ENCODE data around the gene ACP6. TPM values are rescaled to one million over a fixed set of nuclear protein-coding genes. Genes with fewer than 3 reads are reported as not detected.

ACP6 gene
- total RNA-seq, 1 experiment from 2014 or later: 12.0 TPM

DNA sequence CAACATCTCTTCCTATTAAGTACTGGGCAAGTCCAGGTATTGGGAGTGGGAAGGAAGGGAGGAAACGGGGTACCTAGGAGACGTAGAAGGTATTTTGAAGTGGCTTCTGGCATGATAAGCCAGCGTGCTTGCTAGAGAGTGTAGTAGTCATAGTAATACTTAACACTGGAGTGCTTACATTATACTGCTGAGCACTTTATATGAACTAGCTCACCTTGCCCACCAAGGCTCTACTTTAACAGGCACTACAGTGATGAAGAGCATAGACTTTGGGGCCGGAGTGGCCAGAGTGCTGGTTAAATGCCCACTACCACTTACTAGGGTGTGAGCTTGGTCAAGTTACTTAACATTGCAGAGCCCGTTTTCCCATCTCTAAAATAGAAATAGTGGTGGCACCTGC is 61.7 kb downstream of the ACP6 start:
- Histone ChIP-seq H3K9me3 (ENCODE audit: control insufficient read depth, insufficient read depth, low read depth, low read length) (no peaks in the 10 kb centered on the region), H3K27ac (ENCODE audit: low read length) (no peak overlapping the region), H3K4me1 (ENCODE audit: control insufficient read depth, insufficient read depth, low read length) (no peaks in the 10 kb centered on the region), H3K27me3 (ENCODE audit: control insufficient read depth, insufficient read depth, low read length) (no peaks in the 10 kb centered on the region), H3K4me3 (ENCODE audit: low read depth in 2 of 2, low read length in 2 of 2) (no peak overlapping the region), H3K36me3 (ENCODE audit: control insufficient read depth, insufficient read depth, low read length) (peaks cover 9% of the 10 kb centered on the region; the same call in 1 of the 2 replicates)
- POLR2A ChIA-PET: no interaction called here
- ATAC-seq (no peak), DNase-seq (ENCODE audit: low read depth, low spot score) (no peak)
- intact Hi-C loops (cut with micrococcal nuclease; ENCODE audit: unreplicated experiment): no loop called here
- in situ Hi-C loops (cut with HindIII; ENCODE audit: low pct_unique_long_range_greater_than_20kb, low sequenced_read_pairs): no loop called here
- CTCF ChIA-PET: interaction anchor here (0.6 kb wide), 1 partner anchor 117 kb away, joined by 3 read pairs; no protein-coding TSS in a partner anchor
- BruUV-seq (replicated peaks): TSS peak; percentile 23
- no peak for TF ChIP-seq SIN3A (IDR thresholded peaks at IDR 0.05; ENCODE audit: borderline replicate concordance, insufficient read depth, low read depth, low read length)
- TF ChIP-seq, protein P1, sequence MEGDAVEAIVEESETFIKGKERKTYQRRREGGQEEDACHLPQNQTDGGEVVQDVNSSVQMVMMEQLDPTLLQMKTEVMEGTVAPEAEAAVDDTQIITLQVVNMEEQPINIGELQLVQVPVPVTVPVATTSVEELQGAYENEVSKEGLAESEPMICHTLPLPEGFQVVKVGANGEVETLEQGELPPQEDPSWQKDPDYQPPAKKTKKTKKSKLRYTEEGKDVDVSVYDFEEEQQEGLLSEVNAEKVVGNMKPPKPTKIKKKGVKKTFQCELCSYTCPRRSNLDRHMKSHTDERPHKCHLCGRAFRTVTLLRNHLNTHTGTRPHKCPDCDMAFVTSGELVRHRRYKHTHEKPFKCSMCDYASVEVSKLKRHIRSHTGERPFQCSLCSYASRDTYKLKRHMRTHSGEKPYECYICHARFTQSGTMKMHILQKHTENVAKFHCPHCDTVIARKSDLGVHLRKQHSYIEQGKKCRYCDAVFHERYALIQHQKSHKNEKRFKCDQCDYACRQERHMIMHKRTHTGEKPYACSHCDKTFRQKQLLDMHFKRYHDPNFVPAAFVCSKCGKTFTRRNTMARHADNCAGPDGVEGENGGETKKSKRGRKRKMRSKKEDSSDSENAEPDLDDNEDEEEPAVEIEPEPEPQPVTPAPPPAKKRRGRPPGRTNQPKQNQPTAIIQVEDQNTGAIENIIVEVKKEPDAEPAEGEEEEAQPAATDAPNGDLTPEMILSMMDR (IDR thresholded peaks at IDR 0.05): no peak
- TF ChIP-seq TCF7L2 (IDR thresholded peaks at IDR 0.05; ENCODE audit: low read depth, low read length): no peak
- no peak for TF ChIP-seq REST (IDR thresholded peaks at IDR 0.05; ENCODE audit: insufficient read depth in 1 of 2, low read depth in 2 of 2, low read length in 1 of 2)
- TF ChIP-seq POLR2AphosphoS5 (IDR thresholded peaks at IDR 0.05; ENCODE audit: low read depth, low read length): no peak

DNA sequence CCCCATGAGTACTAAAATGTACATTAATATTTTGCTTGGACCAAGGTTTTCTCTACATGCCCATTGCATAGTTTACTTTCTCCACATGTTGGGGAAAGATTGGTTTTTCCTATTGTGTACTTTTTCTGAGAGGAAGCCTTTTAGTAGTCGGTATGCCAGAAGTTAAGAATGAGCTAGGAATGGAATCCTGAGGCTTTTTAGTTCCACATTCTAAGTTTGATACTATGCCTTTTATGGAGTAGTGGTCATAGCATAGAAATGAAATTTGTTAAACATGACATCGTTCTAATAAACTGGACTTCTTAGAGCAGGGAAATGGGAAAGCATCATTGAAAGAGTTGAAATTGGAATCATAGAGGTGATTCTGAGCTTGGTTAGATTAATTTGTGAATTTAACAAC is 64.7 kb downstream of the ACP6 start:
- Histone ChIP-seq H3K27me3 (ENCODE audit: control insufficient read depth, insufficient read depth, low read length) (no peaks in the 10 kb centered on the region), H3K36me3 (ENCODE audit: control insufficient read depth, insufficient read depth, low read length) (peaks cover 11% of the 10 kb centered on the region; the same call in 1 of the 2 replicates), H3K9me3 (ENCODE audit: control insufficient read depth, insufficient read depth, low read depth, low read length) (no peaks in the 10 kb centered on the region), H3K4me1 (ENCODE audit: control insufficient read depth, insufficient read depth, low read length) (peaks cover 4% of the 10 kb centered on the region), H3K4me3 (ENCODE audit: low read depth in 2 of 2, low read length in 2 of 2) (no peak overlapping the region), H3K27ac (ENCODE audit: low read length) (no peak overlapping the region)
- BruUV-seq (replicated peaks): no TSS peak
- POLR2A ChIA-PET: no interaction called here
- in situ Hi-C loops (cut with HindIII; ENCODE audit: low pct_unique_long_range_greater_than_20kb, low sequenced_read_pairs): no loop called here
- CTCF ChIA-PET: no interaction called here
- ATAC-seq: no peak
- intact Hi-C loops (cut with micrococcal nuclease; ENCODE audit: unreplicated experiment): no loop called here
- no peak for TF ChIP-seq REST (IDR thresholded peaks at IDR 0.05; ENCODE audit: insufficient read depth in 1 of 2, low read depth in 2 of 2, low read length in 1 of 2)
- no peak for TF ChIP-seq POLR2AphosphoS5 (IDR thresholded peaks at IDR 0.05; ENCODE audit: low read depth, low read length)
- TF ChIP-seq, protein P1 (IDR thresholded peaks at IDR 0.05): no peak
- no peak for TF ChIP-seq TCF7L2 (IDR thresholded peaks at IDR 0.05; ENCODE audit: low read depth, low read length)
- TF ChIP-seq SIN3A (IDR thresholded peaks at IDR 0.05; ENCODE audit: borderline replicate concordance, insufficient read depth, low read depth, low read length): no peak
- no peak for DNase-seq (ENCODE audit: low read depth, low spot score)

Data from Panc1 (cell line).